Cardiac muscle cell (in vitro differentiated cells and primary cell): ENCODE results near the gene SLC36A2. TPM values are rescaled to one million over a fixed set of nuclear protein-coding genes. Genes with fewer than 3 reads are reported as not detected.
"Not testable (repeated sequence)": the region's sequence is repeated elsewhere in the genome, so short reads cannot be mapped to it uniquely, and the experiment has no call there.

Source experiments
- DNase-seq, 2 donors: peaks; one replicate each; pipeline versions ENCODE4 v3.0.0 to v3.0.0-alpha.2; 2010 to 2017; ENCODE audit warnings: low read depth in 1 of 2, low spot score in 1 of 2
- H3K27ac ChIP-seq: fragments of 200-600 bp; sonication (generic); 2 replicates; pipeline ENCODE4 v1.5.1; 2016
- H3K27me3 ChIP-seq: fragments of 200-600 bp; sonication (generic); 2 replicates; pipeline ENCODE4 v1.6.0; 2016; ENCODE audit warnings: control low read depth
- H3K36me3 ChIP-seq: fragments of 200-600 bp; sonication (generic); 2 replicates; pipeline ENCODE4 v1.5.1; 2016; ENCODE audit warnings: control low read depth
- H3K4me1 ChIP-seq: fragments of 200-600 bp; sonication (generic); 2 replicates; pipeline ENCODE4 v1.8.1; 2017; ENCODE audit warnings: low read depth, mild to moderate bottlenecking, mixed run types
- H3K4me3 ChIP-seq: fragments of 200-600 bp; sonication (generic); 2 replicates; pipeline ENCODE4 v1.5.1; 2016; ENCODE audit warnings: mild to moderate bottlenecking
- H3K9me3 ChIP-seq: fragments of 200-600 bp; sonication (generic); 2 replicates; pipeline ENCODE4 v1.5.1; 2017; ENCODE audit warnings: low read depth, mild to moderate bottlenecking, control low read depth
- polyA plus RNA-seq: library from polyadenylated mRNA; unstranded; fragments of >200 nt; fragmentation: Nextera tagmentation; extraction: Ambion mirVana; gene quantifications from 2 replicates; pipeline ENCODE4 v1.2.1, GENCODE V29; 2016
- total RNA-seq: library from RNA; depleted of rRNA; stranded (reverse); fragments of >200 nt; gene quantifications from 2 replicates; pipeline ENCODE4 v1.2.3, GENCODE V29; 2016
- TF ChIP-seq, protein P1 (sequence below): IDR thresholded peaks from 2 replicates; pipeline ENCODE4 v1.5.1; 2012; ENCODE audit warnings: low read depth, mild to moderate bottlenecking, low read length

The SLC36A2 gene
- total and polyA plus RNA-seq, 2 experiments from 2014 or later, result not detected

DNA sequence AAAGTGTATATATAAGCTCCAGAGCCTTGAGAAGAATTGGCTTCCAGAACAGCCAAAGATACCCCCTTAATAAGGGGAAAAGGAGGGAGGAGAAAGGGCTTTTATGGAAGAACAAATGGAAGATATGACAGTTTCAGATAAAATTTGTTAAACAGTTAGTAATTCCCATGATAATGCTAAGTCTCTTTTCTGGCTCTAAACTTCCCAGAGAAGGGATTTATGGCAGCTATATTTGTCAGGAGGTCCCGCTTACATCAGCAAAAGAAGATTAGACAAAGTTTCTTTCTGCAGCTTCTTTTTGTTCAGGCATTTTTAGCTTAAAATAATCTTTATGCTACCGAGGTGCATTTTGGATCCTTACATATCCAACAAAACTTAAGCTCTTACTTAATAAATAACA, 29.5 kb downstream of the SLC36A2 start:
- H3K9me3 ChIP-seq, result no peaks in the 10 kb centered on the region
- no peaks in the 10 kb centered on the region for H3K36me3 ChIP-seq
- TF ChIP-seq, protein P1, sequence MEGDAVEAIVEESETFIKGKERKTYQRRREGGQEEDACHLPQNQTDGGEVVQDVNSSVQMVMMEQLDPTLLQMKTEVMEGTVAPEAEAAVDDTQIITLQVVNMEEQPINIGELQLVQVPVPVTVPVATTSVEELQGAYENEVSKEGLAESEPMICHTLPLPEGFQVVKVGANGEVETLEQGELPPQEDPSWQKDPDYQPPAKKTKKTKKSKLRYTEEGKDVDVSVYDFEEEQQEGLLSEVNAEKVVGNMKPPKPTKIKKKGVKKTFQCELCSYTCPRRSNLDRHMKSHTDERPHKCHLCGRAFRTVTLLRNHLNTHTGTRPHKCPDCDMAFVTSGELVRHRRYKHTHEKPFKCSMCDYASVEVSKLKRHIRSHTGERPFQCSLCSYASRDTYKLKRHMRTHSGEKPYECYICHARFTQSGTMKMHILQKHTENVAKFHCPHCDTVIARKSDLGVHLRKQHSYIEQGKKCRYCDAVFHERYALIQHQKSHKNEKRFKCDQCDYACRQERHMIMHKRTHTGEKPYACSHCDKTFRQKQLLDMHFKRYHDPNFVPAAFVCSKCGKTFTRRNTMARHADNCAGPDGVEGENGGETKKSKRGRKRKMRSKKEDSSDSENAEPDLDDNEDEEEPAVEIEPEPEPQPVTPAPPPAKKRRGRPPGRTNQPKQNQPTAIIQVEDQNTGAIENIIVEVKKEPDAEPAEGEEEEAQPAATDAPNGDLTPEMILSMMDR, result no peak
- no peak for DNase-seq
- H3K27me3 ChIP-seq, result no peaks in the 10 kb centered on the region
- no peaks in the 10 kb centered on the region for H3K4me1 ChIP-seq
- no peak overlapping the region for H3K4me3 ChIP-seq
- H3K27ac ChIP-seq, result no peak overlapping the region

DNA sequence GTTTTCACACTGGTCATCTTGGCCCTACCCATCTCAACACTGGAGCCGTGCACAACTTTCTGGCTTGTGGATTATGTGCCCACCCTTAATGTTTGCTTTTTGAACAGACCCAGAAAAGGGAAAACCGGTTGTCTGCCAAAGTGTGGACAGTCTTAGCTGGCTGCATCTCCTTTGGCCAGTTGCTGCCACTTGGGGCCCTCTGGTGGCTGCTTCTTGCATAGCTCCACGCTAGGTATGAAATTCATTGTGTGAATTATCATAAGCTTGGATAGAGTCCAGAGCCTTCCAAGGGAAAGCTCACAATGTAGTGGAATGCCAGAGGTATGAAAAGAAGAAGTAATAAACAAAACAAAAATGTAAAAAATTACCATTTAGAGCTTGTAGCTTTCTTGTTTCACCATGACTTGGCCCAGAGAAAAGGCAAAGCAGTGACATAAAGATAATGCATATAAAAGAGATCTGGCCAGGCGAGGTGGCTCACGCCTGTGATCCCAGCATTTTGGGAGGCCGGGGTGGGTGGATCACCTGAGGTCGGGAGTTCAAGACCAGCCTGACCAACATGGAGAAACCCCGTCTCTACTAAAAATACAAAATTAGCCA, 31.3 kb downstream of the SLC36A2 start:
- Histone ChIP-seq H3K4me1 (no peaks in the 10 kb centered on the region), H3K27me3 (no peaks in the 10 kb centered on the region), H3K4me3 (no peak overlapping the region), H3K36me3 (no peaks in the 10 kb centered on the region), H3K9me3 (no peaks in the 10 kb centered on the region), H3K27ac (no peak overlapping the region)
- TF ChIP-seq, protein P1, result peak; percentile 99
- peak; percentile 83 to 88 for DNase-seq

DNA sequence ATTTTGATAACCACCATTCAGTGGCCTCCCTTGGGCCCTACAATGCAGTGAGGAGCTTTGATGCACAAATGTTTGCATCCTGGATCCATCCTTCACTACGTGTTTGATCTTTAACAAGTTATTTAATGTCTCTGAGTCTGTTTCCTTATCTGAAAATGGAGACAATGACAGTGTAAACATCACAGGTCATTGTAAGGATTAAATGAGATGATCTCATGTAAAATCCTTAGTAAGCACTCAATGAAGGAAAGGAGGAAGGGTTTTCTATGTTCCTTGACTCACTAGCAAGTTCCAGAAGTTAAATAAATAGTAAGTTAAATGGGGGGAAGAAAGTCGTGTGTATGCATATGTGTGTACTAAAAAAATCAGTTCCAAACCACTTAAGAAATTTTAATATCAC, 34.0 kb downstream of the SLC36A2 start:
- no peak for DNase-seq
- H3K36me3 ChIP-seq, result no peaks in the 10 kb centered on the region
- H3K27me3 ChIP-seq, result no peaks in the 10 kb centered on the region
- TF ChIP-seq, protein P1, result no peak
- H3K4me3 ChIP-seq, result no peak overlapping the region
- no peaks in the 10 kb centered on the region for H3K4me1 ChIP-seq
- no peaks in the 10 kb centered on the region for H3K9me3 ChIP-seq
- no peak overlapping the region for H3K27ac ChIP-seq

DNA sequence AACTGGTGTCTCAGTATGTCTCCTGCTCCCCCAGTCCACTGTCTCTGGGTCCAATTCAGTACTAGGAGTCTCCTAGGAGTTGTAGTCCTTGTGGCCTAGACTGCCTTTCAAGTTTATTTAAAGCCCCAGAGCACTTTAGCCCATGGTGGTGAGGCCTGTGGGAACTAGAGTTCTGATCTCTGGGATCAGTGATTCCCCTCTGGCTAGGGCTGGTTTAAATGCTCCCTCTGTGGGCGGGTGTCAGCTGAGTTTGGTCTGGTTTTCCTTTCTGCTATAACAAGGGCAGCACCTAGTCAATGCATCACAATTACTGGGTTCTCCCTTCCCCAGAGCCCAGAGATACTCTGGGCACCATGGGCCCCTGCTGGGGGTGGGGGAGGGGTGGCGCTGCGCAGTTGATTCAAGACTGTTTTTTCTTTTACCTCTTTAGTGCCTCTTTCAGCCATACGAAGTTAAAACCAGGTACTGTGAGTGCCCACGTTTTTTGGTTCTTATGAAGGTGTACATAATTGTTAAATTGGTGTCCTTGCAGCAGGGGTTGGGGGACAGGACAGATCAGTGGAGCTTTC, 34.5 kb downstream of the SLC36A2 start:
- no peak for DNase-seq
- Histone ChIP-seq H3K27me3 (no peaks in the 10 kb centered on the region), H3K4me3 (no peak overlapping the region), H3K27ac (no peak overlapping the region), H3K36me3 (no peaks in the 10 kb centered on the region), H3K9me3 (no peaks in the 10 kb centered on the region), H3K4me1 (no peaks in the 10 kb centered on the region)
- TF ChIP-seq, protein P1, result no peak

DNA sequence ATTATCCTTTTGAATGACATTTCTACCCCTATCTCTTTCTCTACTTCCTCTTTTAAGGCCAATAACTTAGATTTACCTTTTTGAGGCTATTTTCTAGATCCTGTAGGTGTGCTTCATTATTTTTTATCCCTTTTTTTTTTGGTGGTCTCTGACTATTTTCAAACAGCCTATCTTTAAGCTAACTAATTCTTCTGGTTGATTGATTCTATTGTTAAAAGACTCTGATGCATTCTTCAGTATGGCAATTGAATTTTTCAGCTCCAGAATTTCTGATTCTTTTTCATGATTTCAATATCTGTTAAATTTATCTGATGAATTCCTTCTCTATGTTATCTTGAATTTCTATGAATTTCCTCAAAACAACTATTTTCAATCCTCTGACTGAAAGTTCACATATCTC, 36.4 kb downstream of the SLC36A2 start:
- TF ChIP-seq, protein P1, result no peak
- H3K27me3 ChIP-seq, result no peaks in the 10 kb centered on the region
- H3K9me3 ChIP-seq, result no peaks in the 10 kb centered on the region
- DNase-seq, result no peak
- H3K36me3 ChIP-seq, result no peaks in the 10 kb centered on the region
- H3K4me1 ChIP-seq, result no peaks in the 10 kb centered on the region
- H3K4me3 ChIP-seq, result no peak overlapping the region
- H3K27ac ChIP-seq, result no peak overlapping the region

DNA sequence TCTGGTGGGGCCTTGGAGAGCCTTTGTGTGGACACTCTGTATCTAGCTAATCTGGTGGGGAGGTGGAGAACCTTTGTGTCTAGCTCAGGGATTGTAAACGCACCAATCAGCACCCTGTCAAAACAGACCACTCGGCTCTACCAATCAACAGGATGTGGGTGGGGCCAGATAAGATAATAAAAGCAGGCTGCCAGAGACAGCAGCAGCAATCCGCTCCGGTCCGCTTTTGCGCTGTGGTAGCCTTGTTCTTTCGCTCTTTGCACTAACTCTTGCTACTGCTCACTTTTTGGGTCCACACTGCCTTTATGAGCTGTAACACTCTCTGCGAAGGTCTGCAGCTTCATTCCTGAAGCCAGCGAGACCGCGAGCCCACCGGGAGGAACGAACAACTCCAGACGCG, 37.5 kb downstream of the SLC36A2 start:
- not testable (repeated sequence) for DNase-seq, H3K9me3 ChIP-seq, H3K27me3 ChIP-seq, H3K36me3 ChIP-seq, H3K4me3 ChIP-seq, H3K27ac ChIP-seq, H3K4me1 ChIP-seq

DNA sequence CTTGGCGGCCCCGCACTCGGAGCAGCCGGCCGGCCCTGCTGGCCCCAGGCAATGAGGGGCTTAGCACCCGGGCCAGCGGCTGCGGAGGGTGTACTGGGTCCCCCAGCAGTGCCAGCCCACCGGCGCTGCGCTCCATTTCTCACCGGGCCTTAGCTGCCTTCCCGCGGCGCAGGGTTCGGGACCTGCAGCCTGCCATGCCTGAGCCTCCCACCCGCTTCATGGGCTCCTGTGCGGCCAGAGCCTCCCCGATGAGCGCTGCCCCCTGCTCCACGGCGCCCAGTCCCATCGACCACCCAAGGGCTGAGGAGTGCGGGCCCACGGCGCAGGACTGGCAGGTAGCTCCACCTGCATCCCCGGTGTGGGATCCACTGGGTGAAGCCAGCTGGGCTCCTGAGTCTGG, 38.1 kb downstream of the SLC36A2 start:
- H3K4me1 ChIP-seq, H3K4me3 ChIP-seq, H3K27me3 ChIP-seq, H3K27ac ChIP-seq, H3K9me3 ChIP-seq, DNase-seq, H3K36me3 ChIP-seq: not testable (repeated sequence)
